HUES6 (cell line): Measurements from ENCODE around the gene RRAGA.
A peak's percentile ranks its signal among the peaks of the same experiment; 100 is the strongest.
"Not testable (repeated sequence)": the region's sequence is repeated elsewhere in the genome, so short reads cannot be mapped to it uniquely, and the experiment has no call there.

Source experiments
- H3K27ac ChIP-seq: 2 replicates; pipeline ENCODE4 v1.7.0; 2013; ENCODE audit warnings: low read depth, mild to moderate bottlenecking, low read length, inconsistent platforms
- H3K27me3 ChIP-seq: 2 replicates; pipeline ENCODE4 v1.6.1; 2013; ENCODE audit warnings: low read length; ENCODE audit not compliant: control insufficient read depth, insufficient read depth
- H3K36me3 ChIP-seq: 2 replicates; pipeline ENCODE4 v1.6.1; 2013; ENCODE audit warnings: low read length; ENCODE audit not compliant: control insufficient read depth, insufficient read depth
- H3K4me1 ChIP-seq: 2 replicates; pipeline ENCODE4 v1.6.1; 2013; ENCODE audit warnings: low read length; ENCODE audit not compliant: control insufficient read depth, insufficient read depth
- H3K4me3 ChIP-seq: 2 replicates; pipeline ENCODE4 v1.5.1; 2013; ENCODE audit warnings: low read depth, low read length
- H3K9ac ChIP-seq: one replicate; pipeline ENCODE4 v1.6.1; 2013; ENCODE audit warnings: mild to moderate bottlenecking, low read length
- H3K9me3 ChIP-seq: 2 replicates; pipeline ENCODE4 v1.6.1; 2013; ENCODE audit warnings: low read depth, low read length; ENCODE audit not compliant: control insufficient read depth, insufficient read depth

RRAGA gene

GRCh38 chr9:19048966-19049916, at the start of gene RRAGA:
Gene RRAGA, plus strand, starts transcription at chr9:19049427. Its CDS starts 233 bp downstream, at chr9:19049660.
- peak within 1 kb of the TSS; percentile 89 for H3K9ac ChIP-seq
- no peaks in the 10 kb centered on the region for H3K9me3 ChIP-seq
- H3K4me3 ChIP-seq: peak within 1 kb of the TSS; percentile 85
- no peaks in the 10 kb centered on the region for H3K36me3 ChIP-seq
- peaks cover 3% of the 10 kb centered on the region; the same call in 1 of the 2 replicates for H3K4me1 ChIP-seq
- no peaks in the 10 kb centered on the region for H3K27me3 ChIP-seq
- H3K27ac ChIP-seq: peak within 1 kb of the TSS; percentile 81

GRCh38 chr9:19000133-19000532, 49.1 kb upstream of the RRAGA start:
- Histone ChIP-seq H3K27me3 (no peaks in the 10 kb centered on the region), H3K9ac (no peak overlapping the region), H3K9me3 (peaks cover 18% of the 10 kb centered on the region), H3K4me3 (no peak overlapping the region), H3K4me1 (no peaks in the 10 kb centered on the region), H3K36me3 (no peaks in the 10 kb centered on the region), H3K27ac (no peak overlapping the region)

GRCh38 chr9:19009391-19009965, 39.7 kb upstream of the RRAGA start:
- Histone ChIP-seq H3K9ac (no peak overlapping the region), H3K9me3 (0 out of 2 replicates have a peak, but pooled peaks cover under 1% of the 10 kb centered on the region), H3K36me3 (no peaks in the 10 kb centered on the region), H3K4me3 (no peak overlapping the region), H3K27ac (no peak overlapping the region), H3K4me1 (no peaks in the 10 kb centered on the region), H3K27me3 (no peaks in the 10 kb centered on the region)

GRCh38 chr9:19018201-19018600, 31.0 kb upstream of the RRAGA start:
- Histone ChIP-seq H3K27ac (no peak overlapping the region), H3K36me3 (no peaks in the 10 kb centered on the region), H3K9me3 (no peaks in the 10 kb centered on the region), H3K27me3 (no peaks in the 10 kb centered on the region), H3K4me3 (no peak overlapping the region), H3K9ac (no peak overlapping the region), H3K4me1 (no peaks in the 10 kb centered on the region)

- no peaks in the 10 kb centered on the region for H3K27me3 ChIP-seq
- H3K9me3 ChIP-seq: no peaks in the 10 kb centered on the region
- H3K27ac ChIP-seq: no peak overlapping the region
- H3K36me3 ChIP-seq: no peaks in the 10 kb centered on the region
- no peaks in the 10 kb centered on the region for H3K4me1 ChIP-seq
- no peak overlapping the region for H3K9ac ChIP-seq
- no peak overlapping the region for H3K4me3 ChIP-seq
Observed at GRCh38 chr9:19020886-19021455, 28.3 kb upstream of the RRAGA start.

- H3K4me1 ChIP-seq, H3K27ac ChIP-seq, H3K4me3 ChIP-seq, H3K27me3 ChIP-seq, H3K9me3 ChIP-seq, H3K36me3 ChIP-seq, H3K9ac ChIP-seq: not testable (repeated sequence)
Observed at GRCh38 chr9:19021649-19022048, 27.6 kb upstream of the RRAGA start.

GRCh38 chr9:19022206-19022605, 27.0 kb upstream of the RRAGA start:
- H3K4me3 ChIP-seq: no peak overlapping the region
- H3K27me3 ChIP-seq: no peaks in the 10 kb centered on the region
- no peak overlapping the region for H3K27ac ChIP-seq
- no peak overlapping the region for H3K9ac ChIP-seq
- H3K36me3 ChIP-seq: no peaks in the 10 kb centered on the region
- no peaks in the 10 kb centered on the region for H3K9me3 ChIP-seq
- no peaks in the 10 kb centered on the region for H3K4me1 ChIP-seq

GRCh38 chr9:19023078-19023477, 26.1 kb upstream of the RRAGA start:
- Histone ChIP-seq H3K27me3 (no peaks in the 10 kb centered on the region), H3K36me3 (no peaks in the 10 kb centered on the region), H3K4me1 (no peaks in the 10 kb centered on the region), H3K9me3 (no peaks in the 10 kb centered on the region), H3K27ac (no peak overlapping the region), H3K4me3 (no peak overlapping the region), H3K9ac (no peak overlapping the region)

- H3K4me1 ChIP-seq: no peaks in the 10 kb centered on the region
- no peaks in the 10 kb centered on the region for H3K27me3 ChIP-seq
- no peaks in the 10 kb centered on the region for H3K9me3 ChIP-seq
- no peak overlapping the region for H3K27ac ChIP-seq
- H3K36me3 ChIP-seq: no peaks in the 10 kb centered on the region
- no peak overlapping the region for H3K9ac ChIP-seq
- H3K4me3 ChIP-seq: no peak overlapping the region
Observed at GRCh38 chr9:19026375-19026774, 22.9 kb upstream of the RRAGA start.

- Histone ChIP-seq H3K9ac (no peak overlapping the region), H3K27ac (no peak overlapping the region), H3K27me3 (no peaks in the 10 kb centered on the region), H3K36me3 (no peaks in the 10 kb centered on the region), H3K4me1 (no peaks in the 10 kb centered on the region), H3K9me3 (no peaks in the 10 kb centered on the region), H3K4me3 (no peak overlapping the region)
Observed at GRCh38 chr9:19027825-19028224, 21.4 kb upstream of the RRAGA start.

GRCh38 chr9:19028835-19029451, 20.3 kb upstream of the RRAGA start:
- H3K9ac ChIP-seq: no peak overlapping the region
- H3K27ac ChIP-seq: no peak overlapping the region
- no peaks in the 10 kb centered on the region for H3K36me3 ChIP-seq
- H3K4me1 ChIP-seq: no peaks in the 10 kb centered on the region
- no peak overlapping the region for H3K4me3 ChIP-seq
- H3K9me3 ChIP-seq: no peaks in the 10 kb centered on the region
- no peaks in the 10 kb centered on the region for H3K27me3 ChIP-seq
